OCI-M2 (cell line): ENCODE data around the gene VPS13A.

Experiments
- DNase-seq: peaks from one replicate; lab custom pipeline; 2025; ENCODE audit not compliant: unreplicated experiment; lab: John Stamatoyannopoulos, UW

VPS13A gene

GRCh38 chr9:77177143-77177893, at the start of gene VPS13A:
Gene VPS13A (plus strand): TSS chr9:77177534. CDS start chr9:77177705, 171 bp downstream.
- peak; percentile 75 for DNase-seq

- no peak for DNase-seq
Measured at GRCh38 chr9:77128125-77128789, 49.1 kb upstream of the VPS13A start.

- DNase-seq = no peak
Measured at GRCh38 chr9:77131399-77131798, 45.9 kb upstream of the VPS13A start.

GRCh38 chr9:77133011-77133410, 44.3 kb upstream of the VPS13A start:
- DNase-seq = no peak

GRCh38 chr9:77142366-77142765, 35.0 kb upstream of the VPS13A start:
- no peak for DNase-seq

- no peak for DNase-seq
Measured at GRCh38 chr9:77149879-77150278, 27.5 kb upstream of the VPS13A start.

GRCh38 chr9:77152289-77152688, 25.0 kb upstream of the VPS13A start:
- DNase-seq = no peak

- no peak for DNase-seq
Measured at GRCh38 chr9:77156646-77157371, 20.5 kb upstream of the VPS13A start.

- no peak for DNase-seq
Measured at GRCh38 chr9:77158772-77159513, 18.4 kb upstream of the VPS13A start.

GRCh38 chr9:77161191-77161590, 16.1 kb upstream of the VPS13A start:
- DNase-seq = no peak

GRCh38 chr9:77161966-77162365, 15.4 kb upstream of the VPS13A start:
- DNase-seq = no peak

GRCh38 chr9:77162366-77162765, 15.0 kb upstream of the VPS13A start:
- DNase-seq = no peak

- DNase-seq = no peak
Measured at GRCh38 chr9:77163884-77164283, 13.4 kb upstream of the VPS13A start.

- no peak for DNase-seq
Measured at GRCh38 chr9:77166193-77166592, 11.1 kb upstream of the VPS13A start.

- DNase-seq = no peak
Measured at GRCh38 chr9:77170991-77171699, 6.2 kb upstream of the VPS13A start.

- no peak for DNase-seq
Measured at GRCh38 chr9:77175151-77175550, 2.2 kb upstream of the VPS13A start.

- no peak for DNase-seq
Measured at GRCh38 chr9:77176106-77176505, 1.2 kb upstream of the VPS13A start.

- no peak for DNase-seq
Measured at GRCh38 chr9:77176686-77177142, 620 bp upstream of the VPS13A start.

- DNase-seq = no peak
Measured at GRCh38 chr9:77177894-77178794, 810 bp downstream of the VPS13A start.
